GM19239 (cell line): ENCODE data around the gene ATP6AP1.
"Not testable (repeated sequence)": the region's sequence is repeated elsewhere in the genome, so short reads cannot be mapped to it uniquely, and the experiment has no call there.

Experiments used
- DNase-seq: peaks from one replicate; pipeline ENCODE4 v3.0.0; 2011; ENCODE audit warnings: low spot score; ENCODE audit not compliant: insufficient read length
- FAIRE-seq: peaks from 2 replicates; lab custom pipeline; 2011; peaks lifted over from hg19 to GRCh38; lab: Jason Lieb, UNC

ATP6AP1 gene

GRCh38 chrX:154398668-154399526 is 29.6 kb upstream of the ATP6AP1 start:
- FAIRE-seq: no peak
- DNase-seq: no peak

GRCh38 chrX:154399527-154400368 is 28.7 kb upstream of the ATP6AP1 start:
- peak; percentile 47 for FAIRE-seq
- no peak for DNase-seq

DNA sequence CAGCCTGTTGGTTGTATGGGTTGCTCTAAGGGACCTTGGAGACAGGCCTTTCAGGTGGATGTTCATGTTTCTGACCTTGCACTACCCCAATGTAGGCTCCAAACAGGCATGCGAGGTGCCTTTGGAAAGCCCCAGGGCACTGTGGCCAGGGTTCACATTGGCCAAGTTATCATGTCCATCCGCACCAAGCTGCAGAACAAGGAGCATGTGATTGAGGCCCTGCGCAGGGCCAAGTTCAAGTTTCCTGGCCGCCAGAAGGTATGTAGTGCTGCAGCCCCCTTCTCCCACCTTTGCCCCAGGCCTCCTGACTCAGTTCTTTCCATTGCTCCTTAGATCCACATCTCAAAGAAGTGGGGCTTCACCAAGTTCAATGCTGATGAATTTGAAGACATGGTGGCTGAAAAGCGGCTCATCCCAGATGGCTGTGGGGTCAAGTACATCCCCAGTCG is 28.1 kb upstream of the ATP6AP1 start:
- DNase-seq, FAIRE-seq: not testable (repeated sequence)

DNA sequence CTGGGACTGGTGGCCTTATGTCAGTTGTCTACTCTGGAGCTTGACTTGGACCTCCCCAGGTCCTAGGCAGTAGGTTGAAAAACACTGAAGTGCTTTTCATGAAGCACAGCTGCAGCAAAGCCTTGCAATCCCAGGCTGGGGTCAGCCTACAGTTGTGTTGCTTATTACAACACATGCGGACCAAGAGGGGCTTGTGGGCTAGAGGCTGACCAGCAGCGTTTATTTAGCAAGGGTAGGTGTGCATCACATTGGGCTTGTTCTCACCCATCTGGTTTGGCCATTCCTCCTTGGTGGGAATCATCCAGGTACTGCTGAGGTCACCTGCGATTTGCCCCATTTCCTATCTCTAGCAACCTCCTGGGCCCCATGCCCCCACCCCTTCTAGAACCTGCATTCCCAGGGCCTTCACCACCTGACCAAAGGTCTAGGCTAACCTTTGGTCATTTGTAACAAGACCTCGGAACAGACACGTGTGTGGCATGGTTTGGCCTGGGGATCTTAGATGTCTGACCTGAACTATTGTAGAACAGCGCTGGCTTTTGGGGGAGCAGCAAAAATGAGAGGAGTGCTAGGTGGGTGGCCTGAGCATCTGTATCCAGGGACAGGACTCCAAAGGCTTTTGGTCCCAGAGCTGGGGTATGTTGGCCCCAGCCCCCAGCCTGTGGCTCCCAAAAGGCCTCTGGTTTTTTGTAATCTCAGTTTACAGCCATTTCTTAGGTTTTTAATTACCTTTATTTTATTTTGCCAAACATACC is 27.3 kb upstream of the ATP6AP1 start:
- FAIRE-seq (no peak), DNase-seq (no peak)

GRCh38 chrX:154401918-154402621 is 26.4 kb upstream of the ATP6AP1 start:
- DNase-seq (no peak), FAIRE-seq (no peak)

DNA sequence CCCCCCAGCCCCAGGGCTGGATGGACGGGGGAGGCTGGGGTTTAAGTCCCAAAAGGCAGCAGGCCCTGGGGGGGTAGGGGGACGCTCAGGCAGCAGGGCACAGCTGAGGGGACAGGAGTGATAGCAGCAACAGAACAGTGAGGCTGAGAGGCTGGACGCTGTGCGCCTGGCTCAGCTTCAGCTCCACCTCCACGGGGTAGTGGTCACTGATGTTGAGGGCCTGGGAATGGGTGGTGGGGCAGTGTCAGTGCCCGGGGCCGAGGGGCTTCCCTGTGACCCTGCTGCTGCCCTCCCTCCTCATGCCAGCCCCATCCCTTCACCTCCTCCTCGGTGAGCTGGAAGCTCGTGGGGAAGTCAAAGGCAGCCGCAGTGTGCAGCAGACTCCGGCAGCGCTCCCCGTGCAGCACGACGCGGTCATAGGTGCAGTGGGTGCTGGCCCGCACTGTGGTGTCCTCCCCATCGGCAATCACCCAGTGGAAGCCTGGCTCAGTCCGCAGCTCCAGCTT is 25.8 kb upstream of the ATP6AP1 start:
- FAIRE-seq: no peak
- no peak for DNase-seq

DNA sequence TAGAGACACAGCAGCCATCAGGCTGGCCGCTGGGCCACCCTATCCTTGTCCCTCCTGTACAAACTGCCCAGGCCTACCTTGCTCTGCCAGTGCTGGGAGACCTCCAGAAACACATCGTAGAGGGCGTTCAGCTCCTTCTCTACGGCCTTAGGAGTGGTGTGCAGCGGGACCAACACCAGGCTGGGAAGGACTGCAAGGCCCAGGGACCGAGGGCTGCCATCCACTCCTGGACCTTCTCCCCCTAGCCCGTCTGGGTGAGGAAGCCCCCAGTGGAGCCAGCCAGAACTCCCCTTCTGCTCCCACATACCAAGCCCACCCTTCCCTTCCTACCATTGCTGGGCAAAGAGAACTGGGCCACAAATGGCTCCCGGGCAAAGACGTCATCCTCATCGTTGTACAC is 25.3 kb upstream of the ATP6AP1 start:
- FAIRE-seq (no peak), DNase-seq (no peak)

- no peak for FAIRE-seq
- DNase-seq: no peak
Measured at GRCh38 chrX:154403858-154404257, 24.6 kb upstream of the ATP6AP1 start.

DNA sequence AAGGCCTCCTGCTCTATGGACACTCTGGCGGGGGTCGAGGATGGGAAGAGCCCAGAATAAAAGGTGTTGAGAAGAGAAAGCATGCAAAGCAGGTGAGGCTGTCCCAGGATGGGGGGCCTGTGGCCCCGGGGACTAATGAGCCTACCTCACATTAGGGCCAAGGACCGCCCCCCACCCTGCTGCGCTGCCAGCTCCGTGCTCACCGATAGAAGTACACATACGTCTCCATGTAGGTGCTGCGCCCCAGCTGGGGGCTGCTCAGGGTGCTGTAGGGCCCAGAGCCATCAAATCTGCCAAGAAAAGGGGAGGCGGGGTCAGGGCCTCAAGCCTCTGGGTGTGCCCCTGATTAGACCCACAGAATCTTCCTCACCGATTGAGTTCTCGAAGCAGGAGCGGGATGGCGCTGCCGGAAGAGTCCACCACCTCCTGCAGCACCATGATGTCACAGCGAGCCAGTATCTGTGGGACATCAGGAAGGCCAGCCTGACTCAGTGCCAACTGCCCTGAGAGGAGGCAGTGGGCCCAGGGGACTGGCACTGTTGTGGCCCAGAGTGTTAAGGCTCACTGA is 23.8 kb upstream of the ATP6AP1 start:
- FAIRE-seq: no peak
- no peak for DNase-seq

DNA sequence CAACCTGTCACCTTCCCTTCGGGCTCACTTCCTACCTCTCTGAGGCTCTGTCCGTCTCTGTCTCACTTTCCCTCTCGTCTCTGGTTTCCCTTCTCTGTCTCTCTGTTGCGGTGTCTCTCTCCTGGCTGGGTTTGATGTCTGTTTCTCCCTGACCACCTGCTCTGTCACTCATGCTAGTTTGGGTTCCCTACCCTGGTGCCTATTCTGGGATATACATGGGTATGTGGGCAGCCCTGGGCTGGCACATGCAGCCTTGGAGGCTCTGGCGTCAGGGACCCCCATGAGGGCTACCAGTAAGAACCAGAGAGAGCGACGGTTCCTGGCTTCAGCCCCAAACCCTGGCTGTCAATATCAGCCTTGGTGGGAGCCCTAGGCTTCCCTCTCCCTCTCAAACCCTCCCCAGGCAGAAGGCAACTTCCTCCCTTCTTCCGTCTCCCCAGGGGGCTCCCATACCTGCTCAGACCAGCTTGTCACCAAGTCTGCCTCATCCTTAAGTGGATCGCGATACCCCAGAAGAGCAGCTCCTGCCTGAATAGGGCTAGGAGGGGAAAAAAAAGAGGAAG is 19.7 kb upstream of the ATP6AP1 start:
- FAIRE-seq: no peak
- DNase-seq: no peak

GRCh38 chrX:154409222-154409871 is 19.1 kb upstream of the ATP6AP1 start, which contains the start of gene DNASE1L1:
DNASE1L1 (minus strand) TSS chrX:154409254; CDS start chrX:154405568, 3,686 bp downstream.
- peak; percentile 91 for FAIRE-seq

DNA sequence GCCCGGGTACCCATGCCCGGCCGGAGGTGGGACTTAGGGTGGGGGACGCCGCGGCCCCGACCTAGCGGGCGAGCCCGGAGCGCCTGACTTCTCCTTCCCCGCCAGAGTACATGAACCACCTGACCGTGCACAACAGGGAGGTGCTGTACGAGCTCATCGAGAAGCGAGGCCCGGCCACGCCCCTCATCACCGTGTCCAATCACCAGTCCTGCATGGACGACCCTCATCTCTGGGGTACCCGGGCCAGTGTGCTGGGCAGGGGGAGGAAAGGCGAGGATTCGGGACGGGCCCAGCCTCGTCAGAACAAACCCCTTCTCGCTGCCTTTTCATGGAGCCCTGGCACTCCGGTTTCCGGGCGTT is 16.5 kb upstream of the ATP6AP1 start:
- FAIRE-seq (no peak), DNase-seq (peak; percentile 46)

More at GRCh38 chrX:154409222-154409871, 19.1 kb upstream of the ATP6AP1 start, which contains the start of gene DNASE1L1:
- no peak for DNase-seq

DNA sequence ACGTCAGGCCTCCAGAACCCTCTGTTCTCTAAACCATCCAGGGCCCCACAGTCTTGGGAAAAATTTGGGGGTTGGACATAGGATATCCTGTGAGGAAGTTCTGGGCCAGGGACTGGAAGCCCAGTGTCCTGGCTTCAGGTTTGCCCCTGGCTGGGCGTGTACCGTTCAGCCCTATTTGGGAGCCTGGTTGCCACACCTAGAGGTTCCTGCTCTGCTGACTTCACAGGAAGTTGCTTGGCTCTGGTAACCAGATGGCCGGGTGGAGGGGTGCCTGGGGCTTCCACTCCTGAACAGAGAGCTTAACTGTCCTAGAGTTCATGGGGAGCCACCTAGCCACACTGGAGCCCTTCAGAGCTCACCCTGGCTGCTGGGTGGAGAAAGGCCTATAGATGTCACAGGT is 16.0 kb upstream of the ATP6AP1 start:
- no peak for DNase-seq
- peak; percentile 98 for FAIRE-seq

- FAIRE-seq (no peak), DNase-seq (no peak)
Measured at GRCh38 chrX:154413142-154413541, 15.3 kb upstream of the ATP6AP1 start.

- no peak for DNase-seq
- FAIRE-seq: no peak
Measured at GRCh38 chrX:154417157-154417556, 11.3 kb upstream of the ATP6AP1 start.

DNA sequence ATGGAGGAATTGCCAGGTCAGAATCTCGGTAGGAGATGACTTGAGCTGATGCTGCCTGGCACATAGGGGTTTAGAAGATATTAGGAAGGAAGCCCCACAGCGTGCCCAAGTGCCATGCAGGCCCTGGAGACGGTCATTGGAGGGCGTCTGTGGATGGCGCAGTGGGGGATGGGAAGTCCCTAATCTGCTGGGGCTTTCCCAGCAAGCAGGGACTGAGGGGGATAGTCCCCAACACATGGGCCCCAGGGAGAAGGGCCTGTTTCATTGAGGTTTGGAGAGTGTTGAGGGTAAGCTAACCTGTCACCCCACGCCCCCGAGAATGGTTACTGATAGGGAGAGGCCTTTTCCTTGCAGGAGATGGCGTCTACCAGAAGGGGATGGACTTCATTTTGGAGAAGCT is 9.3 kb upstream of the ATP6AP1 start:
- DNase-seq (no peak), FAIRE-seq (no peak)

GRCh38 chrX:154419688-154420401 is 8.6 kb upstream of the ATP6AP1 start:
- FAIRE-seq (no peak), DNase-seq (no peak)

DNA sequence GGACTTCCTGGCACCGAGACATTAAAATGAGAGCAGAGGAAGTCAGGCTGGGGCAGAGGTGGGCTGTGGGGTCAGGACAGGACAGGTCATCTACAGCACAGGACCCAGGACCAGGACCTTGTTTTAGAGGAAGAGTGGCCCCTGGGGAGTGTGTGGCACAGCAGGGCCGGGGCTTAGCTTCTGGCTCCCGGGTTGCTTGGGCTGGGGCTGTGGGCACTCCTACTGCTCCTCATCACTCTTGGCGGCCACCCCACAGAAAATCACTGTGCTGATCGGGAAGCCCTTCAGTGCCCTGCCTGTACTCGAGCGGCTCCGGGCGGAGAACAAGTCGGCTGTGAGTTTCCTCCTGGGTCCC is 8.1 kb upstream of the ATP6AP1 start:
- DNase-seq (no peak), FAIRE-seq (no peak)
